Measurements from ENCODE around the gene RDH13. TPM values are rescaled to one million over a fixed set of nuclear protein-coding genes. Genes with fewer than 3 reads are reported as not detected.

The RDH13 gene
- total RNA-seq, 1 experiment from 2014 or later: 25.8 TPM

DNA sequence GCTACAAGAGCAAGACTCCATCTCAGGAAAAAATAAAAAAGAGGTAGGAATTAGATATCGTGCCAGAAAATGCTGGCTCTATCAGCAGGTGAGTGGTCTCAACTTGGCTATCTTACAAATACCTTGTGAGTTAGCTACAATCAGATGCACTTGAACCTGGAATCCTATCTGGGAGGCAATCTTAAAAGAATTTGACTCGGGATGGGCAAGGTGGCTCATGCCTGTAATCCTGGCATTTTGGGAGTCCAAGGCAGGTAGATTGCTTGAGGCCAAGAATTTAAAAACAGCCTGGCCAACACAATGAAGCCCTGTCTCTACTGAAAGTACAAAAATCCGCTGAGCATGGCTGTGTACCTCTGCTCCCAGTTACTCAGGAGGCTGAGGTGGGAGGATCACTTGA lies 67.4 kb downstream of the RDH13 start:
- Mint-ChIP-seq H3K4me3 (ENCODE audit: unreplicated experiment) (no peak overlapping the region), H3K36me3 (ENCODE audit: insufficient read depth, unreplicated experiment) (peaks cover 4% of the 10 kb centered on the region), H3K4me1 (ENCODE audit: insufficient read depth, unreplicated experiment) (no peaks in the 10 kb centered on the region), H3K27ac (ENCODE audit: low read depth, unreplicated experiment) (no peak overlapping the region), H3K9me3 (ENCODE audit: unreplicated experiment) (peaks cover 10% of the 10 kb centered on the region), H3K27me3 (ENCODE audit: insufficient read depth, unreplicated experiment) (peaks cover 14% of the 10 kb centered on the region)
- ChIA-PET CTCF (interaction anchor here (0.6 kb wide), 1 partner anchor 1091 kb away, joined by 3 read pairs; no protein-coding TSS in a partner anchor), POLR2A (no interaction called here)
- intact Hi-C loops (cut with micrococcal nuclease): no loop called here
- no peak for DNase-seq (ENCODE audit: unreplicated experiment)
- BruUV-seq (replicated peaks): no TSS peak
- TF ChIP-seq CTCF (IDR thresholded peaks at IDR 0.05; ENCODE audit: unreplicated experiment): no peak

Other genes with a start within 250 kb of the RDH13 start
- not detected in 2 replicates for gene KIR3DL1, start 246.7 kb downstream of the RDH13 start, total RNA-seq (2022)
- gene KIR2DS4, start 230.5 kb downstream of the RDH13 start, total RNA-seq (2022): not detected in 2 replicates
- not detected in 2 replicates for gene KIR3DL2, start 212.7 kb downstream of the RDH13 start, total RNA-seq (2022)
- not detected in 2 replicates for gene FCAR, start 188.9 kb downstream of the RDH13 start, total RNA-seq (2022)
- gene NCR1, start 157.0 kb downstream of the RDH13 start, total RNA-seq (2022): not detected in 2 replicates
- gene NLRP7, start 115.6 kb downstream of the RDH13 start, total RNA-seq (2022): not detected in 2 replicates
- not detected in 2 replicates for gene NLRP2, start 96.8 kb downstream of the RDH13 start, total RNA-seq (2022)
- gene GP6, start 24.9 kb downstream of the RDH13 start, total RNA-seq (2022): 0.27 TPM in 1 of 2 replicates, not detected in the other
- gene EPS8L1, start 12.7 kb upstream of the RDH13 start, total RNA-seq (2022): 9.9 and 17.9 TPM in 2 replicates
- 76.4 and 88.6 TPM in 2 replicates for gene PPP1R12C, start 54.5 kb upstream of the RDH13 start, total RNA-seq (2022)
- 32.3 and 46.8 TPM in 2 replicates for gene TNNT1, start 86.1 kb upstream of the RDH13 start, total RNA-seq (2022)
- gene TNNI3, start 94.6 kb upstream of the RDH13 start, total RNA-seq (2022): 0.89 TPM in 1 of 2 replicates, not detected in the other
- 3.9 and 4.9 TPM in 2 replicates for gene DNAAF3, start 103.5 kb upstream of the RDH13 start, total RNA-seq (2022)
- not detected in 2 replicates for gene SYT5, start 117.1 kb upstream of the RDH13 start, total RNA-seq (2022)
- 0.56 and 2.3 TPM in 2 replicates for gene PTPRH, start 146.4 kb upstream of the RDH13 start, total RNA-seq (2022)
- 4.2 and 4.7 TPM in 2 replicates for gene TMEM86B, start 165.6 kb upstream of the RDH13 start, total RNA-seq (2022)
- 70.6 and 78.9 TPM in 2 replicates for gene PPP6R1, start 195.9 kb upstream of the RDH13 start, total RNA-seq (2022)
- 49.2 and 53.1 TPM in 2 replicates for gene HSPBP1, start 217.0 kb upstream of the RDH13 start, total RNA-seq (2022)
- gene BRSK1, start 220.8 kb upstream of the RDH13 start, total RNA-seq (2022): 3.8 and 5.1 TPM in 2 replicates